Measurements from ENCODE around the gene PATE1.

DNA sequence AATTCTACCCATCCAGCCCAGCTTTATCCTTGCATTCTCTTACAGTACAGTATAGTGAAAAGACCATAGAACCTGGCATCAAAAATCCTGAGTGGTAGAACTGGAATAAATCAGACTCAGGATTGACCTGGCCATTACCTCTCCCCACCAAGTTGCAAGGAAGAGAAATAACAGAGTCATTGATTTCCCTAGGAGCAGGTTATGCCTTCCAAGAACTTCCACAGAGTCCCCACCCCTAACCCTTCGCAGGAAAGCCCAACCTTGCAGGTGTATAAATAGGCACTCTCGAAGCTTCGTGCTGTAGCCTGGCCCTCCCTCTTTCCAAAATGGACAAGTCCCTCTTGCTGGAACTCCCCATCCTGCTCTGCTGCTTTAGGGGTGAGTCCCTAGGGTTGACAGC lies at the start of gene PATE1:
- no peak for TF ChIP-seq POLR2A (IDR thresholded peaks at IDR 0.05)
- TF ChIP-seq, protein P1, sequence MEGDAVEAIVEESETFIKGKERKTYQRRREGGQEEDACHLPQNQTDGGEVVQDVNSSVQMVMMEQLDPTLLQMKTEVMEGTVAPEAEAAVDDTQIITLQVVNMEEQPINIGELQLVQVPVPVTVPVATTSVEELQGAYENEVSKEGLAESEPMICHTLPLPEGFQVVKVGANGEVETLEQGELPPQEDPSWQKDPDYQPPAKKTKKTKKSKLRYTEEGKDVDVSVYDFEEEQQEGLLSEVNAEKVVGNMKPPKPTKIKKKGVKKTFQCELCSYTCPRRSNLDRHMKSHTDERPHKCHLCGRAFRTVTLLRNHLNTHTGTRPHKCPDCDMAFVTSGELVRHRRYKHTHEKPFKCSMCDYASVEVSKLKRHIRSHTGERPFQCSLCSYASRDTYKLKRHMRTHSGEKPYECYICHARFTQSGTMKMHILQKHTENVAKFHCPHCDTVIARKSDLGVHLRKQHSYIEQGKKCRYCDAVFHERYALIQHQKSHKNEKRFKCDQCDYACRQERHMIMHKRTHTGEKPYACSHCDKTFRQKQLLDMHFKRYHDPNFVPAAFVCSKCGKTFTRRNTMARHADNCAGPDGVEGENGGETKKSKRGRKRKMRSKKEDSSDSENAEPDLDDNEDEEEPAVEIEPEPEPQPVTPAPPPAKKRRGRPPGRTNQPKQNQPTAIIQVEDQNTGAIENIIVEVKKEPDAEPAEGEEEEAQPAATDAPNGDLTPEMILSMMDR (IDR thresholded peaks at IDR 0.05) = no peak
